SK-N-MC (cell line): ENCODE data around the gene TOR3A.

ENCODE experiments used
- EZH2 ChIP-seq: fragments of 200-600 bp; sonication (generic); IDR thresholded peaks from one replicate; pipeline ENCODE4 v1.6.1; 2017; ENCODE audit warnings: antibody characterized with exemption
- FOXP2 ChIP-seq: optimal IDR thresholded peaks from 2 replicates; pipeline ENCODE3; 2011; ENCODE audit warnings: mild to moderate bottlenecking, moderate library complexity; ENCODE audit not compliant: insufficient read depth; ENCODE audit errors: extremely low read length, control extremely low read depth
- POLR2AphosphoS5 ChIP-seq: IDR thresholded peaks from 2 replicates; pipeline ENCODE4 v1.6.1; 2012; ENCODE audit warnings: mild to moderate bottlenecking, low read depth, low read length, borderline replicate concordance

DNA sequence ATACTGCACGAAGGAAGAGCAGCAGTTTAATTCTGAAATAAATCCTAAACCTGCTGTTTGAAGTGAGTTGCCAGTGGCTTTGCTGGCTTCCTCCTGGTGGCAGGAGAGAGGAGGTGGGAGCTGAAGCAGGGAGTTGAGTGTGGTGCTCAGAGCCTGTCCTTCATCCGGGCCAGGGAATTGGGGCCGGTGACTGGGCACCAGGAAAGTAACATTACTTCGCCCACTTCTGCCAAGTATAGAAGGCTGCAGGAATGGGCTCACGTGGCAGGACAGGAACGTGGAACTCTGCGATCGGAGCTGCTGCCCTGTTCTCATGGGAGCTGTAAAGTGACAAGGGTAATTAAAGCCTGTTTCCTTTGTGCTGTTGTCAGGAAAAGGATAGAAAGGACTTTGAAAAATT is 8.7 kb downstream of the TOR3A start:
- no peak for TF ChIP-seq POLR2AphosphoS5
- TF ChIP-seq EZH2: no peak
- TF ChIP-seq FOXP2: no peak
